ENCODE data around the gene GYS1. TPM values are rescaled to one million over a fixed set of nuclear protein-coding genes. Genes with fewer than 3 reads are reported as not detected.

GYS1 gene
- total RNA-seq, 1 donor from 2014 or later, result 17.7 TPM

- no peak for DNase-seq (ENCODE audit: low spot score)
- no peaks in the 10 kb centered on the region for H3K9me3 ChIP-seq (ENCODE audit: low read depth)
- H3K27ac Mint-ChIP-seq, result no peak overlapping the region
- H3K27me3 ChIP-seq, result no peaks in the 10 kb centered on the region
- H3K4me3 ChIP-seq, result no peak overlapping the region
- no peak overlapping the region for H3K4me2 ChIP-seq
- H3K79me2 ChIP-seq (ENCODE audit: low read depth), result no peaks in the 10 kb centered on the region
- no peaks in the 10 kb centered on the region for H3K36me3 ChIP-seq
- TF ChIP-seq, protein P1, sequence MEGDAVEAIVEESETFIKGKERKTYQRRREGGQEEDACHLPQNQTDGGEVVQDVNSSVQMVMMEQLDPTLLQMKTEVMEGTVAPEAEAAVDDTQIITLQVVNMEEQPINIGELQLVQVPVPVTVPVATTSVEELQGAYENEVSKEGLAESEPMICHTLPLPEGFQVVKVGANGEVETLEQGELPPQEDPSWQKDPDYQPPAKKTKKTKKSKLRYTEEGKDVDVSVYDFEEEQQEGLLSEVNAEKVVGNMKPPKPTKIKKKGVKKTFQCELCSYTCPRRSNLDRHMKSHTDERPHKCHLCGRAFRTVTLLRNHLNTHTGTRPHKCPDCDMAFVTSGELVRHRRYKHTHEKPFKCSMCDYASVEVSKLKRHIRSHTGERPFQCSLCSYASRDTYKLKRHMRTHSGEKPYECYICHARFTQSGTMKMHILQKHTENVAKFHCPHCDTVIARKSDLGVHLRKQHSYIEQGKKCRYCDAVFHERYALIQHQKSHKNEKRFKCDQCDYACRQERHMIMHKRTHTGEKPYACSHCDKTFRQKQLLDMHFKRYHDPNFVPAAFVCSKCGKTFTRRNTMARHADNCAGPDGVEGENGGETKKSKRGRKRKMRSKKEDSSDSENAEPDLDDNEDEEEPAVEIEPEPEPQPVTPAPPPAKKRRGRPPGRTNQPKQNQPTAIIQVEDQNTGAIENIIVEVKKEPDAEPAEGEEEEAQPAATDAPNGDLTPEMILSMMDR (IDR thresholded peaks at IDR 0.05), result no peak
- TF ChIP-seq EZH2 (IDR thresholded peaks at IDR 0.05) (no peak), EZH2phosphoT487 (IDR thresholded peaks at IDR 0.05) (no peak)
- H2AFZ ChIP-seq (replicated peaks), result no peak overlapping the region
- no peaks in the 10 kb centered on the region for H3F3A ChIP-seq (ENCODE audit: low read depth)
- H3K9ac ChIP-seq, result no peak overlapping the region
- peaks cover 9% of the 10 kb centered on the region for H3K27me3 Mint-ChIP-seq (ENCODE audit: insufficient read depth, low read depth)
- no peaks in the 10 kb centered on the region for H3K4me1 ChIP-seq
- peaks cover 4% of the 10 kb centered on the region for H3K9me3 Mint-ChIP-seq
- no peaks in the 10 kb centered on the region for H3K36me3 Mint-ChIP-seq
- no peak overlapping the region for H3K4me3 Mint-ChIP-seq
- no peak overlapping the region for H3K27ac ChIP-seq
- peaks cover 11% of the 10 kb centered on the region for H3K4me1 Mint-ChIP-seq
- no peaks in the 10 kb centered on the region for H4K20me1 ChIP-seq (ENCODE audit: low read depth)
Observed at GRCh38 chr19:48946463-48947257, 46.4 kb downstream of the GYS1 start.

DNA sequence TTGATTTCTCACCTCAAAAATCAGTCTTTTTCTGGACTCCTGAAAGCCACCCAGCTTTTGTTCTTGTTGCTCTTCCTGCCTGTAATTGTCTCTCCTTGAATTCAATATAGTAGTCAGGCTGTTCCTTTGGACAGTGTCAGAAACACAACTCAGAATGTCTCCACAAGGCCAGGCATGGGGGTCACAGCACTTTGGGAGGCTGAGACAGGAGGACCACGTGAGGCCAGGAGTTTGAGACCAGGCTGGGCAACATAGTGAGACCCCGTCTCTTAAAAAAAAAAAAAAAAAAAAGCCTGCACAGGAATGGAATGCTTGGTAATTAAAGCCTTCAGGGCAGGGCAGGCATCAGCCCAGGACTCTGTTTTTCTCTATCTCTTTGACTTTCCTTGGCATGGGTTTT, 47.3 kb downstream of the GYS1 start:
- Histone ChIP-seq H3K36me3 (no peaks in the 10 kb centered on the region), H3K79me2 (ENCODE audit: low read depth) (no peaks in the 10 kb centered on the region), H4K20me1 (ENCODE audit: low read depth) (no peaks in the 10 kb centered on the region), H3K27me3 (no peaks in the 10 kb centered on the region), H3K27ac (no peak overlapping the region), H2AFZ (replicated peaks) (no peak overlapping the region), H3K9ac (no peak overlapping the region), H3K9me3 (ENCODE audit: low read depth) (no peaks in the 10 kb centered on the region), H3F3A (ENCODE audit: low read depth) (no peaks in the 10 kb centered on the region), H3K4me1 (no peaks in the 10 kb centered on the region), H3K4me2 (no peak overlapping the region), H3K4me3 (no peak overlapping the region)
- TF ChIP-seq EZH2phosphoT487 (IDR thresholded peaks at IDR 0.05) (no peak), EZH2 (IDR thresholded peaks at IDR 0.05) (no peak)
- TF ChIP-seq, protein P1 (IDR thresholded peaks at IDR 0.05), result no peak
- Mint-ChIP-seq H3K27ac (no peak overlapping the region), H3K4me1 (peaks cover 11% of the 10 kb centered on the region), H3K4me3 (no peak overlapping the region), H3K9me3 (peaks cover 7% of the 10 kb centered on the region), H3K36me3 (peaks cover 2% of the 10 kb centered on the region), H3K27me3 (ENCODE audit: insufficient read depth, low read depth) (peaks cover 9% of the 10 kb centered on the region)
- DNase-seq (ENCODE audit: low spot score), result no peak

GRCh38 chr19:48945415-48945814, 47.7 kb downstream of the GYS1 start:
- Histone ChIP-seq H3K79me2 (ENCODE audit: low read depth) (no peaks in the 10 kb centered on the region), H3K27me3 (no peaks in the 10 kb centered on the region), H3K36me3 (no peaks in the 10 kb centered on the region), H3K4me1 (no peaks in the 10 kb centered on the region), H3K4me2 (no peak overlapping the region), H3F3A (ENCODE audit: low read depth) (no peaks in the 10 kb centered on the region), H2AFZ (replicated peaks) (no peak overlapping the region), H4K20me1 (ENCODE audit: low read depth) (no peaks in the 10 kb centered on the region), H3K9me3 (ENCODE audit: low read depth) (no peaks in the 10 kb centered on the region), H3K9ac (no peak overlapping the region), H3K4me3 (no peak overlapping the region), H3K27ac (no peak overlapping the region)
- Mint-ChIP-seq H3K9me3 (peaks cover 7% of the 10 kb centered on the region), H3K27ac (no peak overlapping the region), H3K4me3 (no peak overlapping the region), H3K36me3 (peaks cover 2% of the 10 kb centered on the region), H3K4me1 (peaks cover 11% of the 10 kb centered on the region), H3K27me3 (ENCODE audit: insufficient read depth, low read depth) (peaks cover 9% of the 10 kb centered on the region)
- TF ChIP-seq, protein P1 (IDR thresholded peaks at IDR 0.05), result no peak
- no peak for TF ChIP-seq EZH2 (IDR thresholded peaks at IDR 0.05)
- DNase-seq (ENCODE audit: low spot score), result no peak

All from neural progenitor cell (in vitro differentiated cells).